Esophagus (tissue), 2 donors: Measurements from ENCODE around the gene GOLGA6L2. TPM values are rescaled to one million over a fixed set of nuclear protein-coding genes. Genes with fewer than 3 reads are reported as not detected.

Experiments used
- H3K27ac ChIP-seq, 2 donors: one replicate each; pipeline ENCODE4 v1.5.1; 2013; ENCODE audit warnings: low read depth in 2 of 2, mild to moderate bottlenecking in 2 of 2, inconsistent platforms in 1 of 2, low read length in 1 of 2, moderate library complexity in 1 of 2
- H3K27me3 ChIP-seq, 2 donors: one replicate each; pipeline ENCODE4 v1.6.1; 2013; ENCODE audit warnings: low read length in 2 of 2, control low read depth in 1 of 2, mild to moderate bottlenecking in 1 of 2; ENCODE audit not compliant: insufficient read depth in 2 of 2, control insufficient read depth in 1 of 2
- H3K36me3 ChIP-seq, 2 donors: one replicate each; pipeline ENCODE4 v1.6.1; 2013; ENCODE audit warnings: low read length in 1 of 2; ENCODE audit not compliant: control insufficient read depth in 2 of 2, insufficient read depth in 2 of 2
- H3K4me1 ChIP-seq, 2 donors: one replicate each; pipeline ENCODE4 v1.6.1; 2013; ENCODE audit warnings: low read length in 1 of 2; ENCODE audit not compliant: control insufficient read depth in 2 of 2, insufficient read depth in 2 of 2
- H3K4me3 ChIP-seq, 2 donors: one replicate each; pipeline ENCODE4 v1.5.1; 2013; ENCODE audit warnings: low read length in 2 of 2, mild to moderate bottlenecking in 2 of 2, low read depth in 1 of 2, moderate library complexity in 1 of 2
- H3K9me3 ChIP-seq, 2 donors: one replicate each; pipeline ENCODE4 v1.6.1; 2013; ENCODE audit warnings: mild to moderate bottlenecking in 2 of 2, low read depth in 1 of 2, low read length in 1 of 2, moderate library complexity in 1 of 2; ENCODE audit not compliant: control insufficient read depth in 2 of 2, insufficient read depth in 1 of 2
- WGBS, 2 donors: extraction: QIAGEN DNeasy Blood & Tissue Kit; methylation state at CpG; one replicate each; pipeline ENCODE4 v1.1.7; 2013; 5-methylcytosine and 5-hydroxymethylcytosine counted together
- polyA plus RNA-seq, 2 donors: library from polyadenylated mRNA; stranded (reverse); fragments of 200-250 nt; gene quantifications; one replicate each; pipeline ENCODE4 v1.2.3, GENCODE V29; 2013
- donor health status: healthy with polysubstance abuse.
- donor health status: Bipolar disorder and iron deficiency.

The GOLGA6L2 gene
- polyA plus RNA-seq, 2 donors: not detected

GRCh38 chr15:23446215-23447106 is 582 bp downstream of the GOLGA6L2 start:
- no peak overlapping the region for H3K27ac ChIP-seq
- no peak overlapping the region for H3K4me3 ChIP-seq
- no peaks in the 10 kb centered on the region for H3K4me1 ChIP-seq
- peaks cover 2 to 6% of the 10 kb centered on the region in 2 donors for H3K9me3 ChIP-seq
- whole genome bisulfite sequencing, 2 donors: 83% methylated on average over 15 of the region's 15 CpGs
- no peaks in the 10 kb centered on the region for H3K36me3 ChIP-seq
- H3K27me3 ChIP-seq: no peaks in the 10 kb centered on the region

GRCh38 chr15:23444269-23444668 is 2.8 kb downstream of the GOLGA6L2 start:
- Histone ChIP-seq H3K9me3 (peaks cover 6% of the 10 kb centered on the region in 2 donors), H3K27me3 (no peaks in the 10 kb centered on the region), H3K36me3 (no peaks in the 10 kb centered on the region), H3K27ac (no peak overlapping the region), H3K4me1 (no peaks in the 10 kb centered on the region), H3K4me3 (no peak overlapping the region)
- WGBS, 2 donors: 77 to 79% methylated on average over 11 of the region's 11 CpGs

- Histone ChIP-seq H3K27me3 (no peaks in the 10 kb centered on the region), H3K27ac (no peak overlapping the region), H3K36me3 (no peaks in the 10 kb centered on the region), H3K4me3 (no peak overlapping the region), H3K4me1 (no peaks in the 10 kb centered on the region), H3K9me3 (peaks cover under 1 to 8% of the 10 kb centered on the region in 2 donors)
- 84 to 87% methylated on average over 13 of the region's 13 CpGs for WGBS, 2 donors
Measured at GRCh38 chr15:23441204-23441603, 5.8 kb downstream of the GOLGA6L2 start.

- Histone ChIP-seq H3K27ac (no peak overlapping the region), H3K27me3 (no peaks in the 10 kb centered on the region), H3K9me3 (peaks cover 0 to 8% of the 10 kb centered on the region in 2 donors), H3K4me3 (no peak overlapping the region), H3K4me1 (no peaks in the 10 kb centered on the region), H3K36me3 (no peaks in the 10 kb centered on the region)
- 91 to 95% methylated on average over 10 of the region's 10 CpGs for WGBS, 2 donors
Measured at GRCh38 chr15:23440596-23440995, 6.4 kb downstream of the GOLGA6L2 start.

- Histone ChIP-seq H3K4me1 (no peaks in the 10 kb centered on the region), H3K4me3 (no peak overlapping the region), H3K27me3 (no peaks in the 10 kb centered on the region), H3K27ac (no peak overlapping the region), H3K36me3 (no peaks in the 10 kb centered on the region), H3K9me3 (peaks cover 0 to 8% of the 10 kb centered on the region in 2 donors)
- WGBS, 2 donors: 70 to 75% methylated on average over 7 of the region's 7 CpGs
Measured at GRCh38 chr15:23439513-23439912, 7.5 kb downstream of the GOLGA6L2 start.

GRCh38 chr15:23438816-23439466 is 8.1 kb downstream of the GOLGA6L2 start:
- 71 to 76% methylated on average over 9 of the region's 9 CpGs for WGBS, 2 donors
- no peaks in the 10 kb centered on the region for H3K27me3 ChIP-seq
- H3K4me3 ChIP-seq: no peak overlapping the region
- no peak overlapping the region for H3K27ac ChIP-seq
- no peaks in the 10 kb centered on the region for H3K36me3 ChIP-seq
- H3K9me3 ChIP-seq: peaks cover 0 to 8% of the 10 kb centered on the region in 2 donors
- no peaks in the 10 kb centered on the region for H3K4me1 ChIP-seq

- no peak overlapping the region for H3K27ac ChIP-seq
- H3K27me3 ChIP-seq: no peaks in the 10 kb centered on the region
- WGBS, 2 donors: 87 to 91% methylated on average over 2 of the region's 2 CpGs
- H3K4me3 ChIP-seq: no peak overlapping the region
- no peaks in the 10 kb centered on the region for H3K36me3 ChIP-seq
- H3K4me1 ChIP-seq: no peaks in the 10 kb centered on the region
- peaks cover 0 to 6% of the 10 kb centered on the region in 2 donors for H3K9me3 ChIP-seq
Measured at GRCh38 chr15:23437673-23438072, 9.4 kb downstream of the GOLGA6L2 start.

GRCh38 chr15:23437146-23437545 is 9.9 kb downstream of the GOLGA6L2 start:
- H3K9me3 ChIP-seq: peaks cover 0 to 6% of the 10 kb centered on the region in 2 donors
- 63 to 67% methylated on average over 9 of the region's 9 CpGs for WGBS, 2 donors
- no peaks in the 10 kb centered on the region for H3K36me3 ChIP-seq
- H3K27ac ChIP-seq: no peak overlapping the region
- H3K27me3 ChIP-seq: no peaks in the 10 kb centered on the region
- H3K4me3 ChIP-seq: no peak overlapping the region
- H3K4me1 ChIP-seq: no peaks in the 10 kb centered on the region

GRCh38 chr15:23436421-23436820 is 10.6 kb downstream of the GOLGA6L2 start:
- no peak overlapping the region for H3K4me3 ChIP-seq
- H3K9me3 ChIP-seq: peaks cover 0 to 6% of the 10 kb centered on the region in 2 donors
- no peaks in the 10 kb centered on the region for H3K27me3 ChIP-seq
- no peak overlapping the region for H3K27ac ChIP-seq
- WGBS, 2 donors: 80 to 81% methylated on average over 12 of the region's 12 CpGs
- H3K36me3 ChIP-seq: no peaks in the 10 kb centered on the region
- H3K4me1 ChIP-seq: no peaks in the 10 kb centered on the region
